ENCODE data around the gene BSDC1. TPM values are rescaled to one million over a fixed set of nuclear protein-coding genes. Genes with fewer than 3 reads are reported as not detected.
"Not testable (repeated sequence)": the region's sequence is repeated elsewhere in the genome, so short reads cannot be mapped to it uniquely, and the experiment has no call there.

The BSDC1 gene
- total RNA-seq, 1 donor from 2014 or later = 63.2 TPM

DNA sequence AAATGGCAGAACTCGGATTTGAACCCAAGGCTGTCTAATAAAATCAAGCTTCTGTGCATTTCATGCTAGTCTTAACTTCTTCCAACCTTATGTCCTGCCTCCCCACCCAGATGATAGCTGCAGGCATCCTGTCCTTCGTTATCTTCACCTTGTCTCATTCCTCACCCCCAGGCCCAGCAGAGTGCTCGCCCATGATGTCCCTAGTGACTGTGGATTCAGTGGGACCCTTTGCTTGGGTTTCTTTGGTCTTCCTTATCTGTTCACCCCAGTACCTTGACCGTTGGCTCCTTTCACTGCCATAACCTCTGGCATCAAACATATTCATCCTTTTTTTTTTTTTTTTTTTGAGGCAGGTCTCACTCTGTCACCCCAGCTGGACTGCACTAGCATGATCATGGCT lies 5.6 kb upstream of the BSDC1 start:
- no peak for DNase-seq
- TF ChIP-seq, protein P1, sequence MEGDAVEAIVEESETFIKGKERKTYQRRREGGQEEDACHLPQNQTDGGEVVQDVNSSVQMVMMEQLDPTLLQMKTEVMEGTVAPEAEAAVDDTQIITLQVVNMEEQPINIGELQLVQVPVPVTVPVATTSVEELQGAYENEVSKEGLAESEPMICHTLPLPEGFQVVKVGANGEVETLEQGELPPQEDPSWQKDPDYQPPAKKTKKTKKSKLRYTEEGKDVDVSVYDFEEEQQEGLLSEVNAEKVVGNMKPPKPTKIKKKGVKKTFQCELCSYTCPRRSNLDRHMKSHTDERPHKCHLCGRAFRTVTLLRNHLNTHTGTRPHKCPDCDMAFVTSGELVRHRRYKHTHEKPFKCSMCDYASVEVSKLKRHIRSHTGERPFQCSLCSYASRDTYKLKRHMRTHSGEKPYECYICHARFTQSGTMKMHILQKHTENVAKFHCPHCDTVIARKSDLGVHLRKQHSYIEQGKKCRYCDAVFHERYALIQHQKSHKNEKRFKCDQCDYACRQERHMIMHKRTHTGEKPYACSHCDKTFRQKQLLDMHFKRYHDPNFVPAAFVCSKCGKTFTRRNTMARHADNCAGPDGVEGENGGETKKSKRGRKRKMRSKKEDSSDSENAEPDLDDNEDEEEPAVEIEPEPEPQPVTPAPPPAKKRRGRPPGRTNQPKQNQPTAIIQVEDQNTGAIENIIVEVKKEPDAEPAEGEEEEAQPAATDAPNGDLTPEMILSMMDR (IDR thresholded peaks at IDR 0.05) = no peak
- no peak for ATAC-seq

DNA sequence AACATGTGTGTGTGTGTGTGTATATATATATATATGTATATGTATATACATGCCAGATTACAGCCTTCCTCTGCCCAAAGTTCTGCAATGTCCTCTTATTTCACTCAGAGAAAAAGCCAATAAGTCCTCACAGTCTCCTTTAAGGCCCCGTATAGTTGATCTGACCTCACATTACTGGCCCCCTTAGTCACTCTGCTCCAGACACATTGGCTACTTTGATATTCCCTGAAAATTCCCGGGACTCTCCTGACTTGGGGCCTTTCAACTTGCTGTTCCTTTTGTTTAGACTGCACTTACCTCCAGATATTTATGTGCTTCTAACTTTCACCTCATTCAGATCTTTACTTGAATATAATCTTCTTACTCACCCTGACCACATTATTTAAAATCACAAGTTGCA lies 4.2 kb upstream of the BSDC1 start:
- DNase-seq (no peak), ATAC-seq (no peak)
- Histone ChIP-seq H3K27ac (no peak overlapping the region), H3K4me3 (no peak overlapping the region), H3K9me3 (no peaks in the 10 kb centered on the region), H3K36me3 (peaks cover under 1% of the 10 kb centered on the region), H3K4me1 (peaks cover 16% of the 10 kb centered on the region), H3K27me3 (ENCODE audit: low read depth) (no peaks in the 10 kb centered on the region)
- TF ChIP-seq, protein P1 (IDR thresholded peaks at IDR 0.05) = no peak
- intact Hi-C loops (cut with DNase I) = no loop called here

More for the DNA sequence above, 5.6 kb upstream of the BSDC1 start:
- Histone ChIP-seq H3K4me3 (no peak overlapping the region), H3K9me3 (no peaks in the 10 kb centered on the region), H3K27ac (no peak overlapping the region), H3K36me3 (no peaks in the 10 kb centered on the region), H3K4me1 (peaks cover 10% of the 10 kb centered on the region), H3K27me3 (ENCODE audit: low read depth) (no peaks in the 10 kb centered on the region)
- intact Hi-C loops (cut with DNase I) = no loop called here

DNA sequence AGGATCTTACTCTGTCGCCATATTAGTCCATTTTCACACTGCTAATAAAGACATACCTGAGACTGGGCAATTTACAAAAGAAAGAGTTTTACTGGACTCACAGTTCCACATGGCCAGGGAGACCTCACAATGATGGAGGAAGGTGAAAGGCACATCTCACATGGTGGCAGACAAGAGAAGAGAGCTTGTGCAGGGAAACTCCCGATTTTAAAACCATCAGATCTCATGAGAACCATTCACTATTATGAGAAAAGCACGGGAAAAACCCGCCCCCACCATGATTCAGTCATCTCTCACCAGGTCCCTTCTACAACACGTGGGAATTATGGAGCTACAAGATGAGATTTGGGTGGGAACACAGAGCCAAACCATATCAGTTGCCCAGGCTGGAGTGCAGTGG lies 2.3 kb upstream of the BSDC1 start:
- H3K27ac ChIP-seq; H3K4me3 ChIP-seq; H3K9me3 ChIP-seq; intact Hi-C loops (cut with DNase I); H3K27me3 ChIP-seq (ENCODE audit: low read depth); DNase-seq; ATAC-seq: not testable (repeated sequence)
- Histone ChIP-seq H3K4me1 (peaks cover 35% of the 10 kb centered on the region), H3K36me3 (peaks cover 19% of the 10 kb centered on the region)

DNA sequence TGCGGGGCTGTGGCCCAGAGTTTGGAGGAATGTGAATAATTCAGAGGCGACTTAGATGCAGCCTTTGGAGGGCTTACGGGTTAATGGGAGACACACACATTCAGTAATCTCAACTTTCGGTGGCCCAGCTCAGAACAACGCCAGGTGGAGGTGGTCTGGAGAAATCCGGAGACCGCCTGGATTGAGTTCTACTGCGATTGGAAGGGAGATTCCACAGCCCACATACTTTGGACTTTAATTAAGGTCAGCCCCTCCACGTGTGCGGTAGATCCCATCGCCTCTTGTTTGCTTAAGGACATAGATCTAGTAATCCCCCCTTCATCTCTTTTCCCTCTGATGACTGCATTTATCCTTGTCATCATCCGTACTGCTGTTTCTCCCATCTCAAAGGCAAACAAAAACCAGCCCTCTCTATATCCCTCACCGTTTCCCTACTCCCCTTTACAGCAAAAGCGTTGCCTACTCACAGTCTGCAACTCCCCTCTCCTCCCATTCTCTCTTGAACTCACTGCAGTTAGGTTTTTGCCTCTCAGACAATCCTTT lies 720 bp upstream of the BSDC1 start:
- DNase-seq (no peak), ATAC-seq (peak; percentile 1 to 3)
- Histone ChIP-seq H3K4me1 (peaks cover 43% of the 10 kb centered on the region), H3K27ac (peak overlapping the region; percentile 94), H3K36me3 (peaks cover 35% of the 10 kb centered on the region), H3K27me3 (ENCODE audit: low read depth) (no peaks in the 10 kb centered on the region), H3K9me3 (no peaks in the 10 kb centered on the region), H3K4me3 (peak overlapping the region; percentile 98)
- intact Hi-C loops (cut with DNase I) = no loop called here
- TF ChIP-seq, protein P1 (IDR thresholded peaks at IDR 0.05) = no peak

DNA sequence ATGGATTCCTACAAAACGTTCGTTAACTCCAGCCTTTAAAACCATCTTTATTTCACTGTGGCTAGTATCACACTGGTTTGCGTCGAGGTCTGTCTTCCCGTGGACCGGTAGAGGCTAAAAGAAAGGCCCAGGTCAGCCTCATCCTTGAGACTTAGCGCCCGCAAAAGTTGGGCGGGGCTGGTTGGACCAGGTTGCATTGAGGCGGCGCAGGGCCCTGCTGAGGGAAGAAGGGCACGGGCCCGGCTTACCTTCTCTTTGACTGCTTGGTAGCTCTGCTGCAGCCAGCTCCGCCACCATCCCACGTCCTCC lies 455 bp downstream of the BSDC1 start:
- Histone ChIP-seq H3K36me3 (peaks cover 46% of the 10 kb centered on the region), H3K9me3 (no peaks in the 10 kb centered on the region), H3K27me3 (ENCODE audit: low read depth) (no peaks in the 10 kb centered on the region), H3K27ac (peak overlapping the region; percentile 94), H3K4me3 (peak overlapping the region; percentile 98), H3K4me1 (peaks cover 43% of the 10 kb centered on the region)
- intact Hi-C loops (cut with DNase I) = no loop called here
- TF ChIP-seq, protein P1 (IDR thresholded peaks at IDR 0.05) = no peak
- DNase-seq (peak; percentile 68), ATAC-seq (peak; percentile 51 to 60)

DNA sequence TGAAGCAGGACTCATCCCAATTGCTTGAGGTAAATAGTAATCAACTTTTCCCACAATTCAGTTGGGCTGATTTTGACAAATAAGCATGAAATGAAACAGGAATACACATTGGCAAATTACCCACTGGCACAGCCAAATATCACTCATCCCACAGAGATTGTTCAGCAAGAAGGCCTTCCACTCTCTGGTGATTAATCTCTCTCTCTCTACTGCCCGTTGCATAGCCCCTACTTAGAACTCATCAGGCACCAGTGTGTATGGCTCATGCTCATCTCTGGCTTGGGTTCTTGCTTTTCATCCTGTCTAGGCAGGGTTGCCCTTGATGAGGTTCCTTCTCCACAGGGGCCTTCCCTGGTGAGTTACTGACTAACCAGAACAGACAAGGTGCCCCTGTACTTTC lies 1.1 kb downstream of the BSDC1 start:
- peak overlapping the region; percentile 98 for H3K4me3 ChIP-seq
- H3K4me1 ChIP-seq = peaks cover 43% of the 10 kb centered on the region
- DNase-seq (no peak), ATAC-seq (no peak)
- H3K36me3 ChIP-seq = peaks cover 52% of the 10 kb centered on the region
- TF ChIP-seq, protein P1 (IDR thresholded peaks at IDR 0.05) = no peak
- no peaks in the 10 kb centered on the region for H3K27me3 ChIP-seq (ENCODE audit: low read depth)
- intact Hi-C loops (cut with DNase I) = no loop called here
- peak overlapping the region; percentile 94 for H3K27ac ChIP-seq
- no peaks in the 10 kb centered on the region for H3K9me3 ChIP-seq
